Large intestine (tissue), 3 donors: Measurements from ENCODE around the gene ARMC6. TPM values are rescaled to one million over a fixed set of nuclear protein-coding genes. Genes with fewer than 3 reads are reported as not detected.

Source experiments
- DNase-seq, 2 donors: peaks; one replicate each; pipeline versions ENCODE4 v3.0.0 to v3.0.0-alpha.2; 2013
- H3K27ac ChIP-seq: one replicate; pipeline ENCODE4 v1.5.1; 2013; ENCODE audit warnings: low read length
- H3K27me3 ChIP-seq: 2 replicates; pipeline ENCODE4 v1.6.1; 2013; ENCODE audit warnings: low read length; ENCODE audit not compliant: control insufficient read depth, insufficient read depth
- H3K36me3 ChIP-seq: 2 replicates; pipeline ENCODE4 v1.6.1; 2013; ENCODE audit warnings: low read length; ENCODE audit not compliant: control insufficient read depth, insufficient read depth
- H3K4me1 ChIP-seq: one replicate; pipeline ENCODE4 v1.6.1; 2013; ENCODE audit warnings: low read length; ENCODE audit not compliant: control insufficient read depth, insufficient read depth
- H3K4me3 ChIP-seq: one replicate; pipeline ENCODE4 v1.5.1; 2013; ENCODE audit warnings: low read length
- H3K9me3 ChIP-seq: one replicate; pipeline ENCODE4 v1.6.1; 2013; ENCODE audit warnings: mild to moderate bottlenecking, low read depth, low read length, moderate library complexity; ENCODE audit not compliant: control insufficient read depth
- WGBS: methylation state at CpG from one replicate; pipeline ENCODE4 v1.1.5; 2013; ENCODE audit warnings: low lambda C conversion rate; ENCODE audit not compliant: insufficient coverage; 5-methylcytosine and 5-hydroxymethylcytosine counted together
- polyA plus RNA-seq: library from polyadenylated mRNA; unstranded; fragments of 120-200 nt; gene quantifications from one replicate; pipeline ENCODE4 v1.2.1, GENCODE V29; 2013

ARMC6 gene
- polyA plus RNA-seq, 1 donor, result 21.0 TPM

DNA sequence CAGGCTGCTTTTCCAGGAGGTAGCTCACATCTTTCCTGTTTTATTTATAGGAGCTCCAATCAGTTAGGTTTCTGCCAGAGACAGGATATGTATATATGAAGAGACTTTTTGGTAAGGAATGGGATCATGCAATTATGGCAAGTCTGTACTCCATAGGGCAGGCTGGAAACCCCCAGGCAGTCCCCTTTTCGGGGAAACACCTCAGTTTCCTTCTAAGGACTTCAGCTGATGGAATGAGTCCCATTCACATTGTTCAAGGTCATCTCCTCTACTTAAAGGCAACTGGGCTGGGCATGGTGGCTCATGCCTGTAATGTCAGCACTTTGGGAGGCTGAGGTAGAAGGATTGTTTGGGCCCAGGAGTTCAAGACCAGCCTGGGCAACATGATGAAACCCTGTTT lies 19.5 kb downstream of the ARMC6 start:
- peaks cover 4% of the 10 kb centered on the region for H3K4me1 ChIP-seq
- WGBS, result no CpG with 5 or more reads among the region's 1 CpG
- peaks cover 69% of the 10 kb centered on the region for H3K36me3 ChIP-seq
- H3K27me3 ChIP-seq, result no peaks in the 10 kb centered on the region
- DNase-seq, result no peak
- H3K4me3 ChIP-seq, result no peak overlapping the region
- no peak overlapping the region for H3K27ac ChIP-seq
- H3K9me3 ChIP-seq, result no peaks in the 10 kb centered on the region

DNA sequence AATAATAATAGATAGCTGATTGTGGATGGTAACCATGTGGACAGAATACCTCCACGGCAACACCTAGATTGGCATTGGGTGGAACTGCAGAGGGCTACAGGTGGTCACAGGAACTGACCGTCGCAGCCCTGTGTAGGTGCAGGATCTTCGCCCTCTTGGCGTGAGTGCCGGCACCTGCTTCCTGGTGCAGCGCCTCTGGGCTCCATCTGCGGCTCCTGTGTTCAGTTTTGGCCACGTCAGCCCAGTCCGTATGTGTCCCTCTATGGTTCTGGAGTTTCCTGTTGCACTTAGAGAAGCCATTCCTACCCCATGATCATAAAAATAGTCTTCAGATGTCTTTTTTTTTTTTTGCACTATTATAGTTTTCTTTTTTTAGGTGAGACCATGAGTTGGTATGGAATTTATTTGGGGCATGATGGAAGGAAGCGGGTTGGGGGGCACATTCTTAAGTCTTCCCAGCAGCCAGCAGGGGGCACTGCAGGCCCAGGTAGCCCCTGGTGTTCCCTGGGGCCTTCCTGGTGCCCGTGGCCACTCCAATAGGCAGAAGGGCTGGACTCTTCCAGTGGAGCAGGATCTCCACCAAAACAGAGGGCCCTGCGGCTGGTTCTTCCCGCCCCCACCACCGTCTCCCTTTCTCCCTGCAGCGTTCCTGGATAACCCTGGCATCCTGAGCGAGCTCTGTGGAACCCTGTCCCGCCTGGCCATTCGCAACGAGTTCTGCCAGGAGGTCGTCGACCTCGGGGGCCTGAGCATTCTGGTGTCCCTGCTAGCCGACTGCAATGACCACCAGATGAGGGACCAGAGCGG lies 20.3 kb downstream of the ARMC6 start:
- no peaks in the 10 kb centered on the region for H3K9me3 ChIP-seq
- no peak overlapping the region for H3K4me3 ChIP-seq
- peaks cover 75% of the 10 kb centered on the region for H3K36me3 ChIP-seq
- peak; percentile 35 to 59 for DNase-seq
- no peak overlapping the region for H3K27ac ChIP-seq
- no CpG with 5 or more reads among the region's 25 CpGs for WGBS
- H3K4me1 ChIP-seq, result peaks cover 6% of the 10 kb centered on the region
- no peaks in the 10 kb centered on the region for H3K27me3 ChIP-seq

DNA sequence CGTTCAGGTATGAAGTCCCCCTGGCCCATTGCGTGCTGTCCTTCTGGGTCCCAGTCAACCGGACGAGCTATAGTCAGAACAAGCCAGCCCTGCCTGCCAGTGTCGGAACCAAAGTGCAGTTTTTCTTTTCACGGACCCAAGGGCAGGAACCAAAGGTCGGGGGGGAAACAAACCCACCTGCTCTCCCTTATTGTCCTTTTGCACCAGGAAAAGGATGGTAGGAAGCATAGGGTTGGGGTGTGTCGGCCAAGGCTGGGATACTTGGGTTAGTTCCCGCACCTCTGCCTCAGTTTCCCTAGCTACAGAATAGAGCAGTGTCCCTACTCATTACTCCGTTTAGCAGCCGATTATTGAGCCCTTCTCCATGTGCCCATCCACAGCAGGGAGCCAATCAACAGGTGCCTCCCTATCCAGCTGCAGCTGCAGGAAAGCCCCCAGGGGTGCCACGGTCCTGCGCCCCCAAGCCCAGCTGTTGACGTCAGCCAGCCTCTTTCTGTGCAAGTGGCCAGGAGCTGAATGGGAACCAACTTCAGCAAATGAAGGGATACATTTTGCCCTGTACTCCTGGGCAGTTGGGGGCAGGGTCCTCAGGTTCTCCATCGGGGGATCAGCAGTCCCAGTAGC lies 21.0 kb downstream of the ARMC6 start:
- Histone ChIP-seq H3K4me1 (peaks cover 6% of the 10 kb centered on the region), H3K27ac (no peak overlapping the region), H3K36me3 (peaks cover 80% of the 10 kb centered on the region), H3K9me3 (no peaks in the 10 kb centered on the region), H3K27me3 (no peaks in the 10 kb centered on the region), H3K4me3 (no peak overlapping the region)
- no peak for DNase-seq
- WGBS, result no CpG with 5 or more reads among the region's 15 CpGs

DNA sequence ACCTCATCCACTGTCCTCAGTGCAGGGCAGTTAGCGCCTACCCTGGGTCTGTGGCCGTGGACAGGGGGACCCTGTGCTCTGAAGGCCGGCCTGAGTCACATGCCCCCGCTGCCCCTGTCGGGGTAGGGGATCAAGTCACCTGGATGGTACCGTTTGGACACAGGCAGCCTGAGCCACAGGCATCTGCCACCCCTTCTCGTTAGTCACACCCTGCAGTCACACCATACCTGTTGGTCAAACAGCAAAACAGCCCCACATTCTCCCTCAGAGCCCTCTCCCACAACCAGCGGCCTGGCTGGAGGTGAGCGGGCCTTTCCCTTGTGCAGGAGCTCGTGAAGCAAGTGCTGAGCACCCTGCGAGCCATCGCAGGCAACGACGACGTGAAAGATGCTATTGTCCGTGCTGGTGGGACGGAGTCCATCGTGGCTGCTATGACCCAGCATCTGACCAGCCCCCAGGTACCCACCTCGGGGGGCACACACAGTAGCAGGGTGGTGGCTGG lies 21.6 kb downstream of the ARMC6 start:
- H3K27ac ChIP-seq, result no peak overlapping the region
- no peak for DNase-seq
- H3K27me3 ChIP-seq, result no peaks in the 10 kb centered on the region
- H3K4me3 ChIP-seq, result no peak overlapping the region
- H3K36me3 ChIP-seq, result peaks cover 81% of the 10 kb centered on the region
- peaks cover 6% of the 10 kb centered on the region for H3K4me1 ChIP-seq
- H3K9me3 ChIP-seq, result no peaks in the 10 kb centered on the region
- WGBS, result no CpG with 5 or more reads among the region's 19 CpGs

DNA sequence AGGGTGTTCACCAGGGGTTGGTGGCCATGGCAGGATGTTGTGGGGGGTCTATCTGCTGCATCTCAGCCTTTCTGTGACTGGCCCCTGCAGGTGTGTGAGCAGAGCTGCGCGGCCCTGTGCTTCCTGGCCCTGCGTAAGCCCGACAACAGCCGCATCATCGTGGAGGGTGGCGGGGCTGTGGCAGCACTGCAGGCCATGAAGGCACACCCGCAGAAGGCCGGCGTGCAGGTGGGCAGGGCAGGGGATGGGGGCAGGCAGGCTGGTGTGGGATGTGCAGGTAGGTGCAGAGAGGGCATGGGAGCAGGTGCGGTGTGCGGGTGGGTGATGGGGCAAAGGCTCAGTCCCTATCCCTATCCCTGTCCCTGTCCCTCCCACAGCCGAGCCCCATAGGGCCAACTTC lies 22.3 kb downstream of the ARMC6 start:
- H3K27me3 ChIP-seq, result no peaks in the 10 kb centered on the region
- no peak for DNase-seq
- H3K27ac ChIP-seq, result no peak overlapping the region
- peaks cover 6% of the 10 kb centered on the region for H3K4me1 ChIP-seq
- no CpG with 5 or more reads among the region's 13 CpGs for WGBS
- no peak overlapping the region for H3K4me3 ChIP-seq
- H3K36me3 ChIP-seq, result peaks cover 79% of the 10 kb centered on the region
- H3K9me3 ChIP-seq, result no peaks in the 10 kb centered on the region

DNA sequence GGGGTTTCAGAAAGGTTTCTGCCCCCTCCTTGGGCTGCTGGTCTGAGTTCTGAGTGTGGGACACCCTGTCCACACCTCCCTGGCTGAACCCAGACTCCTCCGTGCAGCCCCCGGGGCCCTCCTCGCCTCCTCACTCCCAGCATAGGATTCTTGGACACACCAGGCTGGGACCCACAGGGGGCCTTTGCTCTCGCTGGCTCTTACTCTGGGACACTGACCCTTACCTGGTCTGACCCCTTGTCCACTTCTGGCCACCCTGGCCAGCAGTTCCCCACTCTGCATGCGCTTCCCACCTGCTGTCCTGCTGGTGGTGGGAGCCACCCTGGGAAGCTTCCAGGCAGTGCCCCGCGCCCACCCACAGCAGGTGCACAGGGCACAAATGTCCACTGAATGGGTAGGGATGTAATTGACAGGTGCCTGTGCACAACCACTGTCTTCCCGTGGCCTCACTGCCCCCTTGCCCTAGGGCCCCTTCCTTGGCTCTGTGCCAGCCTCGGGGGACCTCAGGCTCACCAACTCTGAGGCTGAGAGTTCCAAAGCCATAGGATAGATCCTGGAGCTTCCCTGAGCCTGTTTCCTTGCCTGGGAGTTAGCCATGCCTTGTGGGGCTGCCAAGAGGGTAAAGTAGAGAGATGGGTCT lies 23.4 kb downstream of the ARMC6 start:
- peaks cover 69% of the 10 kb centered on the region for H3K36me3 ChIP-seq
- H3K4me1 ChIP-seq, result peaks cover 6% of the 10 kb centered on the region
- no CpG with 5 or more reads among the region's 9 CpGs for WGBS
- no peaks in the 10 kb centered on the region for H3K9me3 ChIP-seq
- no peak overlapping the region for H3K4me3 ChIP-seq
- no peak for DNase-seq
- H3K27me3 ChIP-seq, result no peaks in the 10 kb centered on the region
- H3K27ac ChIP-seq, result no peak overlapping the region

DNA sequence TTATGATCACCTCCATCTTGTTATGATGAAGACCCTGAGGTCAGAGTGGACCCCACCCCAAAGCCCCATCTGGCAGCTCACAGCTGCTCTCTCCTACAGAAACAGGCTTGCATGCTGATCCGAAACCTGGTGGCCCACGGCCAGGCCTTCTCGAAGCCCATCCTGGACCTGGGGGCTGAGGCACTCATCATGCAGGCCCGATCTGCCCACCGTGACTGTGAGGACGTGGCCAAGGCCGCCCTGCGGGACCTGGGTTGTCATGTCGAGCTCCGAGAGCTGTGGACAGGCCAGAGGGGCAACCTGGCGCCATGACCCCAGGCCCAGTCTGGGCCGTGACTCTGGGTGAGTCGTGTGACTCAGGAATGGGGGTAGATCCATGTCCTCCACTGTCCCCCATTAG lies 23.9 kb downstream of the ARMC6 start:
- H3K27ac ChIP-seq, result no peak overlapping the region
- H3K4me1 ChIP-seq, result peaks cover 6% of the 10 kb centered on the region
- WGBS, result no CpG with 5 or more reads among the region's 13 CpGs
- DNase-seq, result no peak
- no peak overlapping the region for H3K4me3 ChIP-seq
- peaks cover 64% of the 10 kb centered on the region for H3K36me3 ChIP-seq
- H3K9me3 ChIP-seq, result no peaks in the 10 kb centered on the region
- H3K27me3 ChIP-seq, result no peaks in the 10 kb centered on the region

DNA sequence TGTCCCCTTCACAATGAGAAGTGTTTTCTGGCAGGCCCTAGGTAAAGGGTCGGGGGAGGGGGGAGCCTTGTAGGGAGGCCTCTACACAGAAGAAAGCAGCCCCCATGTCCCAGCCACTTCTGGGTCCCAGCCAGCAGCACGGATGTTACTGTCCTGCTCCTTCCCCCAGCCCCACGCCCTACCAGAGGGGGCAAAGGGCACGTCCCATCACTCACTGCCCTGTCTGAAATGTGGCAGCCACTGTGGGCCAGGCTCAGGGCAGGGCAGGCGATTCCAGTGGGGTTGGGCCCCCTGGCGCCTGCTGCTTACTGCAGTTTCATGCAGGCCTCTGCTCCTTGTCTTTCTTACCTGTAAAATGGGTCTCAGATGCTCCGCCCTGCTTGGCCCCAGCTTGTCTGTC lies 24.3 kb downstream of the ARMC6 start:
- H3K27me3 ChIP-seq, result no peaks in the 10 kb centered on the region
- peaks cover 60% of the 10 kb centered on the region for H3K36me3 ChIP-seq
- no peaks in the 10 kb centered on the region for H3K9me3 ChIP-seq
- peaks cover 6% of the 10 kb centered on the region for H3K4me1 ChIP-seq
- no peak overlapping the region for H3K27ac ChIP-seq
- no peak overlapping the region for H3K4me3 ChIP-seq
- DNase-seq, result no peak
- WGBS, result no CpG with 5 or more reads among the region's 7 CpGs

DNA sequence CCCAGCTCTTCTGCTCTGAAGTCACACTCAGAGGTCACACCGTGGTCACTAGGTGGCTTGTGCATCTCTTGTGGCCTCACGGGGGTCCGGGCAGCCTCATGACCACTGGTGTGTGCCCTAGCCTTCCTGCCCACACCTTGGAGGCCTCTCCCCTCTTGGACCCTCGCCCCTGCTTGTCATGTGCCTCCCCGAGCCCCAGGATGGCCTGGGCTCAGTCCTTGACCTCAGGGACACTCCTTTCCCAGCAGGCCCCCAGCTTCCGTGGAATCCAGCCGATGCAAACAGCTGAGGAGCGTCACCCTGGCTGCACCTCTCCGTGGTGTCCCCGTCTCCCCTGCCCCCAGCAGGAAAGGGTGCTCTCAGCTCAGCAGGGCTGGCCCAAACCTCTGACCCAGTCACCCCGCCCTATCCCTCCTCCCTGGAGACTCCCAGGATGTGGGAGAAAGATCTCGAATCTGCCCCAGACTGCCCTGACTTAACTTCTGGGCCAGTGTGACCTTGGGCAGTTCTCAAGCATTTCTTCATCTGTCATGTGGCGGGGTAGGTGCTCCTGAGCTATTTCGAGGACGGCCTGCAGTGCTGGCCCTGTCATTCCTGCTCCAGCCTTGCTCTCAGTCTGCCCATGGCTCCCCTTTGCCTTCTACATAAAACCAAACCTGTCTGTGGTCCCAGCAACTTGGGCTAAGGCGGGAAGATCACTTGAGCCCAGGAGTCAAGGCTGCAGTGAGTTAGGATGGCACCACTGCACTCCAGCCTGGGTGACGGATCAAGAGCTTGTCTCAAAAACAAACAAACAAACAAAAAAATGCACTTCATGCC lies 25.8 kb downstream of the ARMC6 start:
- no peaks in the 10 kb centered on the region for H3K9me3 ChIP-seq

More for the DNA sequence above, 25.8 kb downstream of the ARMC6 start:
- Histone ChIP-seq H3K36me3 (peaks cover 47% of the 10 kb centered on the region), H3K27me3 (no peaks in the 10 kb centered on the region), H3K4me3 (no peak overlapping the region), H3K4me1 (peaks cover 9% of the 10 kb centered on the region), H3K27ac (no peak overlapping the region)
- no peak for DNase-seq
- no CpG with 5 or more reads among the region's 17 CpGs for WGBS
